HG02981 (cell line): ENCODE measurements around the gene SRGAP1.

Experiments used
- ATAC-seq: cut with Tn5 transposase; IDR thresholded peaks from one replicate; pipeline ENCODE4 v1.9.1; 2021; ENCODE audit warnings: mild to moderate bottlenecking, moderate library complexity; ENCODE audit not compliant: unreplicated experiment

SRGAP1 gene

GRCh38 chr12:63900922-63901793, 56.7 kb downstream of the SRGAP1 start:
- no peak for ATAC-seq

DNA sequence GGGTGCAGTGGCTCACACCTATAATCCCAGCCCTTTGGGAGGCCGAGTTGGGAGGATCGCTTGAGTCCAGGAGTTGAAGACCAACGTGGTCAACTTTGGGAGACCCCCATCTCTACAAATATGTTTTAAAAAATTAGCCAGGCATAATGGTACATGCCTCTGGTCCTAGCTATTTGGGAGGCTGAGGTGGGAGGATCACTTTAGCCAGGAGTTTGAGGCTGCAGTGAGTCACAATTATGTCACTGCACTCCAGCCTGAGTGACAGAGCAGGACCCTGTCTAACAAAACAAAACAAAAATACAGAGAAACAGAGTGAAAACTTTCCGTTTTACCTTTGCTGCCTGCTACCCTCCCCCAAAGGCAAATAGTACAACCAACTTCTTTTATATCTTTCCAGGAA, 60.2 kb downstream of the SRGAP1 start:
- ATAC-seq, result no peak

DNA sequence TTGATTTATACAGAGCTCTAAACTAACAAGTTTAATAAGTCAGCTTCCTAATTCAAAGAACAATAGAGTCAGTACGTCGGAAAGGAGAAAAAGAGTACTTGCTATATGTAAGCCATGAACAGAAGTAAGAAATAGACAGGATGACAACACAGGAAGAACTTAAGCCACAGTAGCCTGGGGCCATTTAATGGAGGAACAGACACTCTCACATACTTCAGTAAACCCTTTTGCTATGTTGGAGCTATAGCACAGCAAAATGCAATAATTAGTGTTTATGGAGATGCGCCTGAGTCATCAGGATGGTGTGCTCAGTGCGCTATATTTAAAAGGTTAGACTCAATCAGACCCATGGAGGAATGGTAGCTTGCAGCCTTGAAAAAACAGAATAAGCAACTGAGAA, 61.0 kb downstream of the SRGAP1 start:
- no peak for ATAC-seq

- ATAC-seq, result no peak
Observed at GRCh38 chr12:63906876-63907275, 62.4 kb downstream of the SRGAP1 start.

- ATAC-seq, result no peak
Observed at GRCh38 chr12:63907561-63907960, 63.1 kb downstream of the SRGAP1 start.

DNA sequence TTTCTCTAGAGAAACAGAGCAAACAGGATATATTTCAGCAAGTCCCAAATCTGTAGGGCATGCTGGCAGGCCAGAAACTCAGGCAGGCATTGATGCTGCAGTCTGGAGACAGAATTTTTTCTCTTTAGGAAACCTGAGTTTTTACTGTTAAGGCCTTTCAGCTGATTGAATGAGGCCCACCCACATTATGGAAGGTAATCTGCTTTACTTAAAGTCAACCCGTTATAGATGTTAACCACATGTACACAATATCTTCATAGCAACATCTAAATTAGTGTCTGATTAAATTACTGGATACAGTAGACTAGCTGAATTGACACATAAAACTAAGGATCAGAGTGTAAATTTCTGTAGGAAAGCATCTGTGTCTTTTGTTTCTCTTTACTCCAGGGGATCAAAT, 65.2 kb downstream of the SRGAP1 start:
- no peak for ATAC-seq

GRCh38 chr12:63911341-63911740, 66.8 kb downstream of the SRGAP1 start:
- ATAC-seq, result no peak

DNA sequence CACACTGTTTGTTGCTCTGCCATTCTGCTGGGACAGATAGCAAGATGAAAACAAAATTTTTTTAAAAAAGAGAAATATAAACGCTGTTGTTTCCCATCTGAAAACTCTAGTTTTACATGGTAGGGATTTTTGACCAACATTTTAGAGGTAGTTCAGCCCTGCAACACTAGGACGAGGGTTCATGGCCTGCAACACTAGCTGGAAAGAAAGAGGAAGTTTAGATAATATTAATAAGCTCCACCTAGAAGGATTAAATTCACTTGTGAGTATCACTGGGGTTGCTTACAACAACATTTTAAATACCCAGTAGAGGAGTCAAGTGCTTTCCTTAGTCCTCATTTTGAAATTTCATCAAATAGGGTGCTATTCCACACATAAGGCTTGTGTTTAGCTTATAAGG, 68.2 kb downstream of the SRGAP1 start:
- ATAC-seq, result no peak

DNA sequence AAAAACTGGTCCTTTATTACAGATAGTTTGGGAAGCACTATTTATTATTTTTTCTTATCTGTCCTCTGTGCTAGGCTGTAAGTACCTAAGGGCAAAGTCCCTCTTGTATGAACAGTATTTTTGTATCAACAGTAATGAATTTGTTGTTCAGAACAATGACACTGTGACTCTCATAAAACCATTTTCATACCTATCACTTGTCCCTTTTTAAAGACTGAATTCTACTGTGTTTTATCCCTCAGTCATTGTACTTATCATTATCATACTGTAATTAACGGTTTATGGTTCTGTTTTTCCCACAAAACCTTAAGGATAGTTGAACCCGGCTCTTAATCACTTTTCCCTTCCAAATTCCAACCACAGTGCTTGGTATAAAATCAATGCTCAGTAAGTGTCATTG, 69.4 kb downstream of the SRGAP1 start:
- ATAC-seq, result no peak

- no peak for ATAC-seq
Observed at GRCh38 chr12:63915105-63915800, 70.8 kb downstream of the SRGAP1 start.

DNA sequence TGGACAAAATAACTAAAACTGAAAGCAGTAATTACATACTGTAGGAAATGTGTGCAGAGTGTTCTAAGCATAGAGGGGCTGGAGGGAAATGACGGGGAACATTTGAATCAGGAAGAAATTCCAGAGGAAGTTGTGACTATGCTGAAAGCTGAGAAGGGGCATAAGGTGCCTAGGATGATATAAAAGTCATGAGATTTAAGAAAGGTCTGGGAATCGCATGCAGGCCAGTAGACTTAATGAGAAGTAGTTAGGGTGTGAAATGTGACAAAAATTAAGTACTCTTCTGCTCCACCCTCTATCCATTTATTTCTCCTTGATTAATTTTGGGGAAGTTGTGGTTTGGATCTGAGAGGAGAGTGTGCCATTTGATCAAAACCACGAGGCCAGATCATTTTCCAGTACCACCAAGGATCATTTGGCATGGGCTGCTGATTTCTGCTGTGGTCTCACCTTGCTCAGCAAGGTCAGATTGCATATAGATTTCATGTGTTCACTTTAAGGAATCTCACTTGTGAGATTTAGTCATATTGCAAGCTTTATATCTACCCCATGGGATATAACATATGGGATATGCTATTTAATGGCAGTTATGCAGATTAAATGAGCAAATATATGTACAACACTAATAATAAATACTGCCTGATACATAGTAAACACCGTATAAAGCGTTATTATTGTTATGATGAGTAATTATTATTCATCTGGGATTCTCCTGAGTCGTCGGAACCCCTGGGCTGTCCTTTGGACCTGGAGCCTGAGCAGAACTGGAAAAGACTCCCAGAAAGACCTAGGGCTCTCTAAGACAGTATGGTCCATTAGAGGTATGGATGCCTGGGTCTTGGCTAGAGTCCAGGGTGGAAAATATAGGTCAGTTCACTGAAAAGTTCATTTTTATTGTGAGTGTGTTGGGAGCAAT, 72.3 kb downstream of the SRGAP1 start:
- no peak for ATAC-seq

- no peak for ATAC-seq
Observed at GRCh38 chr12:63917477-63917862, 73.0 kb downstream of the SRGAP1 start.

DNA sequence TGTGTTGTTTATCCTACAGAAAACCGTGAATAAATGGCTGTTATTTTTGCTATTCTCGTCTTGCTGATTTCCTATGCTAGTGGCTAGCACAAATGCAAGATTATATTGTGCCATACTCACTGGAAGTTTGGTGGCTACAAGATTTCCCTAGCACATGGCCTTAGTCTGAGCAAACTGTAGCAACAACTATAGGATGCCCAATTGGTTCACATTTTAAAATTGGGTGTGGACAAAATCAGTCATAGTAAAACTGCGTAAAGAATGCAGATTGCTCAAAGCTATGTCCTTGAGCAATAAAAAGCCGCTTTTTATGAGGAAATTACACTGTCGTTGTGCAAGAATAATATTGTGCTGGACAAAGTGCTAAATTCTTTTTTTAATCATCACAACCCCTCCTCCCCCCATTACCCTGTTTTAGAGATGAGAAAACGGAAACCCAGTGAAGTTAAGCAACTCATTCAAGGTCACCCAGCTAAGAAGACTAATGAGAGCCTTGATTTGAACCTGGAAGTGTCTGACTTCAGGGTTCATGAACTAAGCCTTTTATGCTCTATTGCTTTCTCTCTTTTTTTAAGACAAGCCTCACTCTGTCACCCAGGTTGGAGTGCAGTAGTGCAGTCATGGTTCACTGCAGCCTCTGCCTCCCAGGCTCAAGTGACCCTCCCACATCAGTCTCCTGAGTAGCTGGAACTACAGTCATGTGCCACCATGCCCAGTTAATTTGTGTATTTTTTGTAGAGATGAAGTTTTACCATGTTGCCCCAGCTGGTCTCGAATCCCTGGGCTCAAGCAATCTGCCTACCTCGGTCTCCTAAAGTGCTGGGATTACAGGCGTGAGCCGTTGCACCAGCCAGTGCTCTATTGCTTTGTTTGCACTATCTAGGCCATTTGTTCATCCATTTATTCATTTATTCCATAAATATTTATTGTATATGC, 73.6 kb downstream of the SRGAP1 start:
- ATAC-seq, result no peak

DNA sequence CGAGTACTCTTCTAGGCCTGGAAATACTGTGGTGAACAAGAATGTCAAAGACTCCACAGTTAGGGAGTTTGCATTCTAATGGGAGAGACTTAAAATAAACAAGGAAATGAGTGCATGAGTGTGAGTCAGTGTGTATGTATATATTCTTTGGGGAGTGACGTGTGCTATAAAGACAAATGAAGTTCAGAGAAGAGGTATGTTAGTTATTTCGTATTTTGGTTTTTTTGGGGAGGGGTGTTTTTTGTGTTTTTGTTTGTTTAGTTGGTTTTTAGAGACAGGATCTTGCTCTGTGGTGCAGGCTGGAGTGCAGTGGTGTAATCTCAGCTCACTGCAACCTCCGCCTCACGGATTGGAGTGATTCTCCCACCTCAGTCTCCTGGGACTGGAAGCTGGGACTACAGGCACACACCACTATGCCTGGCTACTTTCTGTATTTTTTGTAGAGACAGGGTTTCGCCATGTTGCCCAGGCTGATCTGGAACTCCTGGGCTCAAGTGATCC, 74.3 kb downstream of the SRGAP1 start:
- ATAC-seq, result no peak

DNA sequence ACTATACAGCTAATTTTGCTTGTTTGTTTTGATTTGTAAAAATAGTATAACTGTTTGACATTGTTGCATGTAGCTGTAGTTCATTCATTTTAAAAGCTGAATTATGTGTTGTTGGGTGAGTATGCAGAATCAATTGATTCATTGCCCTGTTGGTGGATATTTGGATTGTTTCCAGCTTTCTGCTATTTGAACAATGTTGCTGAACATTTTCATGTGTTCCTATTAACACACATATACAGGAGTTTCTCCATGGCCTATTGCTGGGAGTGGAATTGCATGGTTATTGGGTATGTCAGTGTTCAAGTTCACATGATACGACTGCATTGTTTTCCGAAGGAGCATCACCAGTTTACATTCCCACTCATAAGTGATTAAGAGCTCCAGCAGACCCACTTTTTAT, 75.3 kb downstream of the SRGAP1 start:
- ATAC-seq, result no peak

DNA sequence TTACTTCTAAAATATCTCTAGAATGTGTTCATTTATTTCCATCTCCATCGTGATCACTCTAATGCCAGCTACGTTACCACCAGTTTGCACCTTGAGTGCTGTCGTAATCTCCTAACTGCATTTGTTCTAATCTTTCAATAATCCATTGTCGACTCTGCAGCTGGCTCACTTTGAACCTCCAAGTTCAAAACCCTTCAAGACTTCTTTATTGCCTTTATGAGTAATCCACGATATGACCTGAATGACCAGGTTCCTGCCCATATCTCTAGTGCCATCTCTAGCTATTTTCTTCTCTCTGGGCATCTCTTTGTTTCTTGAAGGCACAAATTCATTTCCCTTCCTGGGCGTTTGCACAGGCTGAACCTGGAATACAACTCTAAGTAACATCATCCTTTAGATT, 76.7 kb downstream of the SRGAP1 start:
- no peak for ATAC-seq

DNA sequence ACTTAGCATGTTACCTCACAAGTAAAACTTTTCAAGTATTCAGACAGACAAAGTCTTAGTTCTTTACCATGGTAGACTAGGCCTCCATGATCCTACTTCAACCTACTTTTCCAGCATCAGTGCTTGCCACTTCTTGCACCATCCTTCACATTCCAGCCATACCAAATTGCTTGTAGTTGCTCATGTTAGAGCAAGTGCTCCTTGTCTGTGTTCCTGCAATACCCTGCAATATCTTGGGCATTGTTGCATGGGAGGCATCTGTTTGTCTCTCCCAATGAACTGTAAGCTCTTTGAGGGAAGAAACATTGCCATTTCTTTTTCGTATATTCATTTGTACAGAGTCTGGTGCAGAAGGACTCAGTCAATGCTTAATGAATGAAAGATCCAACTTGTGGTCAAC, 78.0 kb downstream of the SRGAP1 start:
- no peak for ATAC-seq

DNA sequence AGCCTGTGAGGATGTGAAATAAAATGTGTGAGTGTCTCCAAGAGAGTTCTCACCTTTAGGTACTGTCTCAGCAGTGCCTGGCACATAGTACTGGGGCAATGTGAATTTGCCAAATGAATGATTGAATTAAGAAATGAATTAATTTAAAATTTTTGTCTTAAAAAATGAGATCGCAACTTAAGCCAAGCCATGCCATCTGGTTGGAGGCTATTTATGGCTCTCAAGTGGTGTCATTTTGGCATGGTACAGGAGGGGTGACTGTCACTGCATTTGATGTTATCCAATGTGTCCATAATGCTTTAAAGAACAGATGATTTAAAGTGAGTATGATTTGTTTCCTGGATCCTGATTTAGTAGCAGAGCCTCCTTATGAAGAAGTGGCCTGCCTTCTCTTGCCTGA, 80.3 kb downstream of the SRGAP1 start:
- ATAC-seq, result no peak

DNA sequence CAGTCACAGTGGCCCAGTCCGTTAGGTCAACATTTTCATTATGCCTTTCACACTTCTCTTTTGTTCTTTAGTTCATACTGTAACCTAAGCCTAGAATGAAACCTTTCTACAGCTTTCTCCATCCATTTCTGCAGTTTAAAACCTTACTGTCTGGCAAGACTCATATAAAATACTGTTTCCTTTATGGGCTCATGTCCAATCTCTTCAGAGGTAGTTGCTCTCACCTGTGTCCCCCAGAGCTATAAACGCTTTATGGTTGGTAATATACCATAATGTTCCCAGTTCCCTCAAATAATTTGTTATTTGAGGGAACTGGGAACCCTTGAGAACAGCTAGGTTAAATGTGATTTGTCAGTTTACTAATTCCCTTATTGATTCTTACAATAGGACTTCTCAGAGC, 83.0 kb downstream of the SRGAP1 start:
- ATAC-seq, result no peak

DNA sequence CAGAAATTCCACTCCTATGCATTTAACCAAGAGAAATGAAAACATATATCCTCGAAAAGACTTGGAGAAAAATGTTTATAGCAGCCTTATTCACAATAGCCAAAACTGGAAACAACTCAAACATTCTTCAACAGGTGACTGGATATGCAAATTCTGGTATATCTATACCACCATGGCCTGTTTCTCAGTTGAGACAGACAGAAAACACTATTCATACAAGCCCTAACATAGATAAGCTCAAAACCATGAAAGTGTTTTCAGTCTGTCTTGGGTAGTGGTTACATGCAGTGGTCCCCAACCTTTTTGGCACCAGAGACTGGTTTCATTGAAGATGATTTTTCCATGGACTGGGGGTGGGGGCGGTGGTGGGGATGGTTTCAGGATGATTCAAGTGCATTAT, 83.8 kb downstream of the SRGAP1 start:
- peak; percentile 79 for ATAC-seq
